ENCODE data around the gene NGLY1. TPM values are rescaled to one million over a fixed set of nuclear protein-coding genes. Genes with fewer than 3 reads are reported as not detected.

The NGLY1 gene
- total RNA-seq, 1 experiment from 2014 or later, result 27.0 TPM

- Histone ChIP-seq H3K23ac (ENCODE audit: insufficient read length, low read depth, low read length) (no peak overlapping the region), H3K4ac (ENCODE audit: low read depth, low read length) (no peak overlapping the region), H4K91ac (ENCODE audit: insufficient read length, low read depth, low read length) (no peak overlapping the region), H2BK120ac (ENCODE audit: low read depth, low read length, poor library complexity, severe bottlenecking) (no peak overlapping the region), H2BK15ac (ENCODE audit: low read depth, low read length) (no peak overlapping the region), H3K79me2 (ENCODE audit: insufficient read depth, low read length) (no peaks in the 10 kb centered on the region; the same call in 1 of the 2 replicates), H3K27ac (ENCODE audit: insufficient read length, low read depth, low read length) (no peak overlapping the region), H4K20me1 (ENCODE audit: control insufficient read depth, insufficient read depth, insufficient read length) (no peaks in the 10 kb centered on the region), H3K79me1 (ENCODE audit: insufficient read depth, low read depth, low read length, poor library complexity, severe bottlenecking) (no peaks in the 10 kb centered on the region), H2AFZ (ENCODE audit: low read length) (no peak overlapping the region), H2AK5ac (ENCODE audit: insufficient read length, low read length) (no peak overlapping the region), H2BK20ac (ENCODE audit: low read depth, low read length, poor library complexity, severe bottlenecking) (no peak overlapping the region), H3K9me3 (ENCODE audit: control insufficient read depth, low read depth, low read length) (no peaks in the 10 kb centered on the region), H3K18ac (ENCODE audit: insufficient read length, low read depth, low read length) (no peak overlapping the region), H2BK5ac (ENCODE audit: insufficient read length, low read length) (no peak overlapping the region), H3K4me2 (ENCODE audit: insufficient read depth, insufficient read length, low read length) (no peak overlapping the region), H2BK12ac (ENCODE audit: insufficient read length, low read depth, low read length) (no peak overlapping the region), H3K14ac (ENCODE audit: insufficient read depth, low read length) (no peak overlapping the region), H4K5ac (ENCODE audit: insufficient read length, low read depth, low read length) (no peak overlapping the region), H4K8ac (replicated peaks; ENCODE audit: insufficient read length, low read depth, low read length) (no peak overlapping the region), H3T11ph (ENCODE audit: low read length) (no peak overlapping the region), H3K4me1 (ENCODE audit: insufficient read depth, low read length) (no peaks in the 10 kb centered on the region), H3K56ac (ENCODE audit: insufficient read length, low read depth, low read length) (no peak overlapping the region), H3K27me3 (ENCODE audit: insufficient read depth, low read length) (no peaks in the 10 kb centered on the region), H3K23me2 (ENCODE audit: insufficient read length, low read depth, low read length, poor library complexity, severe bottlenecking) (peaks cover 5% of the 10 kb centered on the region), H3K9ac (ENCODE audit: extremely low read depth, insufficient read length, low read length) (no peak overlapping the region)
- DNase-seq, result no peak
- Mint-ChIP-seq H3K27me3 (ENCODE audit: low read depth) (peaks cover 7% of the 10 kb centered on the region), H3K36me3 (ENCODE audit: insufficient read depth in 1 of 3, low read depth in 3 of 3) (peaks cover 16 to 30% (median 27%) of the 10 kb centered on the region in 3 experiments), H3K27ac (no peak overlapping the region), H3K4me1 (peaks cover 20% of the 10 kb centered on the region in 2 experiments), H3K4me3 (no peak overlapping the region; a peak in 1 of 5 replicates), H3K9me3 (peaks cover 0 to 4% of the 10 kb centered on the region in 2 experiments; a peak in 1 of 5 replicates)
- no peak for TF ChIP-seq CTCF (conservative IDR thresholded peaks at IDR 0.05)
- WGBS (ENCODE audit: extremely low coverage, insufficient read length, low lambda C conversion rate), result no CpG with 5 or more reads among the region's 6 CpGs
These were observed 2.6 kb downstream of the NGLY1 start for GRCh38 chr3:25780618-25781017.
